ENCODE data around the gene GPR135.

GPR135 gene

GRCh38 chr14:59478540-59478939 lies 13.4 kb upstream of the GPR135 start:
- TF ChIP-seq CTCF (IDR thresholded peaks at IDR 0.05; ENCODE audit: low read depth, low read length, missing control alignments): no peak
- DNase-seq (ENCODE audit: extremely low read depth, low read depth): no peak
- H3K4me3 ChIP-seq (replicated peaks; ENCODE audit: low read depth, low read length): no peak overlapping the region

- H3K4me3 ChIP-seq (replicated peaks; ENCODE audit: low read depth, low read length): no peak overlapping the region
- TF ChIP-seq CTCF (IDR thresholded peaks at IDR 0.05; ENCODE audit: low read depth, low read length, missing control alignments): no peak
- no peak for DNase-seq (ENCODE audit: extremely low read depth, low read depth)
Measured at GRCh38 chr14:59475709-59476108, 10.5 kb upstream of the GPR135 start.

- DNase-seq (ENCODE audit: extremely low read depth, low read depth): no peak
Measured at GRCh38 chr14:59474172-59474571, 9.0 kb upstream of the GPR135 start.

GRCh38 chr14:59464486-59465315 lies 479 bp downstream of the GPR135 start:
- DNase-seq (ENCODE audit: extremely low read depth, low read depth): no peak
- TF ChIP-seq CTCF (IDR thresholded peaks at IDR 0.05; ENCODE audit: low read depth, low read length, missing control alignments): no peak
- H3K4me3 ChIP-seq (replicated peaks; ENCODE audit: low read depth, low read length): peak overlapping the region; percentile 39

More at GRCh38 chr14:59474172-59474571, 9.0 kb upstream of the GPR135 start:
- no peak for TF ChIP-seq CTCF (IDR thresholded peaks at IDR 0.05; ENCODE audit: low read depth, low read length, missing control alignments)
- no peak overlapping the region for H3K4me3 ChIP-seq (replicated peaks; ENCODE audit: low read depth, low read length)

GRCh38 chr14:59463787-59464485 lies 1.2 kb downstream of the GPR135 start:
- H3K4me3 ChIP-seq (replicated peaks; ENCODE audit: low read depth, low read length): peak overlapping the region; percentile 39
- no peak for DNase-seq (ENCODE audit: extremely low read depth, low read depth)
- no peak for TF ChIP-seq CTCF (IDR thresholded peaks at IDR 0.05; ENCODE audit: low read depth, low read length, missing control alignments)

- no peak overlapping the region for H3K4me3 ChIP-seq (replicated peaks; ENCODE audit: low read depth, low read length)
- no peak for TF ChIP-seq CTCF (IDR thresholded peaks at IDR 0.05; ENCODE audit: low read depth, low read length, missing control alignments)
- DNase-seq (ENCODE audit: extremely low read depth, low read depth): no peak
Measured at GRCh38 chr14:59461891-59462290, 3.3 kb downstream of the GPR135 start.

Measured in HFF-Myc (cell line).